B cell (primary cell): ENCODE measurements around the gene BHMT. TPM values are rescaled to one million over a fixed set of nuclear protein-coding genes. Genes with fewer than 3 reads are reported as not detected.

Experiments
- ATAC-seq: fragments of 200-7000 bp; cut with Tn5 transposase; one replicate; pipeline ENCODE4 v1.10.0; 2021; ENCODE audit warnings: low read depth, mild to moderate bottlenecking, moderate number of reproducible peaks, moderate library complexity
- CTCF ChIA-PET: fragments of 350-600 bp; sonication (Branson Sonifier 250); formaldehyde crosslinking; loops from one replicate; lab custom pipeline; 2021; ENCODE audit warnings: antibody characterized with exemption, inconsistent platforms; lab: Charles Lee
- POLR2A ChIA-PET: fragments of 350-600 bp; sonication (Branson Sonifier 250); formaldehyde crosslinking; loops from one replicate; lab custom pipeline; 2021; ENCODE audit warnings: antibody characterized with exemption; lab: Charles Lee
- DNase-seq: peaks from one replicate; pipeline ENCODE4 v3.0.0; 2013
- H2AFZ ChIP-seq: 2 replicates; pipeline ENCODE4 v1.6.1; 2012; ENCODE audit warnings: mild to moderate bottlenecking, low read depth, low read length; ENCODE audit not compliant: insufficient read depth, poor library complexity, severe bottlenecking
- H3K27ac ChIP-seq, 2 donors: 1 replicate in 1 of 2; 2 replicates in 1 of 2; pipeline ENCODE4 v1.5.1; 2012 to 2013; ENCODE audit warnings: low read length in 2 of 2, mild to moderate bottlenecking in 2 of 2, moderate library complexity in 1 of 2
- H3K27me3 ChIP-seq, 4 experiments: fragments of 200-600 bp in 1 of 4; sonication (generic) in 1 of 4; replicated peaks in 1 of 4; 1 replicate in 2 of 4; 2 replicates in 2 of 4; pipeline versions ENCODE4 v1.6.1 to v1.7.0; 2013 to 2016; ENCODE audit warnings: low read length in 3 of 4, mild to moderate bottlenecking in 2 of 4, mixed read lengths in 1 of 4, moderate library complexity in 1 of 4; ENCODE audit not compliant: insufficient read depth in 4 of 4, control insufficient read depth in 3 of 4; ENCODE audit errors: control extremely low read depth in 1 of 4
- H3K36me3 ChIP-seq, 2 experiments: replicated peaks in 1 of 2; 1 replicate in 1 of 2; 2 replicates in 1 of 2; pipeline versions ENCODE4 v1.6.1 to v1.7.1; 2013; ENCODE audit warnings: low read length in 1 of 2; ENCODE audit not compliant: insufficient read depth in 2 of 2, control insufficient read depth in 1 of 2; ENCODE audit errors: control extremely low read depth in 1 of 2, extremely low read depth in 1 of 2
- H3K4me1 ChIP-seq, 2 donors: fragments of 200-600 bp in 1 of 2; sonication (generic) in 1 of 2; 1 replicate in 1 of 2; 2 replicates in 1 of 2; pipeline versions ENCODE4 v1.5.1 to v1.6.1; 2013 to 2017; ENCODE audit warnings: low read length in 2 of 2; ENCODE audit not compliant: control insufficient read depth in 2 of 2, insufficient read depth in 2 of 2
- H3K4me2 ChIP-seq: replicated peaks from 2 replicates; pipeline ENCODE3; 2012; ENCODE audit warnings: mild to moderate bottlenecking, low read depth, low read length; ENCODE audit not compliant: poor library complexity, severe bottlenecking
- H3K4me3 ChIP-seq, 5 experiments: fragments of 200-600 bp in 1 of 5; sonication (generic) in 1 of 5; 1 replicate in 3 of 5; 2 replicates in 2 of 5; pipeline versions ENCODE4 v1.5.1 to v1.7.0; 2011 to 2016; ENCODE audit warnings: low read length in 4 of 5, mild to moderate bottlenecking in 4 of 5, low read depth in 2 of 5, control low read depth in 1 of 5, moderate library complexity in 1 of 5; ENCODE audit not compliant: insufficient read depth in 1 of 5; ENCODE audit errors: control extremely low read depth in 1 of 5, extremely low read depth in 1 of 5
- H3K79me2 ChIP-seq: fragments of 200-600 bp; sonication (generic); one replicate; pipeline ENCODE4 v1.6.0; 2016; ENCODE audit warnings: low read length; ENCODE audit not compliant: control insufficient read depth, insufficient read depth
- H3K9ac ChIP-seq: fragments of 200-600 bp; sonication (generic); 2 replicates; pipeline ENCODE4 v1.6.1; 2017; ENCODE audit warnings: mild to moderate bottlenecking, low read length, moderate library complexity
- H3K9me3 ChIP-seq, 3 donors: one replicate each; pipeline versions ENCODE4 v1.6.1 to v1.7.1; 2013; ENCODE audit warnings: low read length in 2 of 3; ENCODE audit not compliant: control insufficient read depth in 2 of 3, insufficient read depth in 1 of 3; ENCODE audit errors: control extremely low read depth in 1 of 3
- H4K20me1 ChIP-seq: 2 replicates; pipeline ENCODE4 v1.6.0; 2012; ENCODE audit warnings: mild to moderate bottlenecking, low read length; ENCODE audit not compliant: insufficient read depth, control insufficient read depth, poor library complexity, severe bottlenecking
- H3K27ac Mint-ChIP-seq: one replicate; pipeline ENCODE4 v1.8.0; 2021; ENCODE audit warnings: mixed read lengths
- H3K27me3 Mint-ChIP-seq: one replicate; pipeline ENCODE4 v1.8.0; 2021; ENCODE audit warnings: mixed read lengths
- H3K4me1 Mint-ChIP-seq: one replicate; pipeline ENCODE4 v1.8.0; 2021; ENCODE audit warnings: mixed read lengths
- H3K4me3 Mint-ChIP-seq: one replicate; pipeline ENCODE4 v1.8.0; 2021; ENCODE audit warnings: mixed read lengths
- H3K9me3 Mint-ChIP-seq: one replicate; pipeline ENCODE4 v1.8.0; 2022; ENCODE audit warnings: mixed read lengths; ENCODE audit not compliant: insufficient read depth
- EZH2 ChIP-seq: IDR thresholded peaks from 2 replicates; pipeline ENCODE4 v1.6.1; 2012; ENCODE audit warnings: borderline replicate concordance, low read depth, mild to moderate bottlenecking, moderate library complexity, low read length; ENCODE audit not compliant: insufficient read depth, poor library complexity, severe bottlenecking
- whole genome bisulfite sequencing: methylation state at CpG from one replicate; pipeline ENCODE4 v1.1.5; 2013; ENCODE audit warnings: missing lambda C conversion rate; ENCODE audit not compliant: insufficient coverage; 5-methylcytosine and 5-hydroxymethylcytosine counted together
- intact Hi-C: fragments of 100-400 bp; cut with micrococcal nuclease; formaldehyde crosslinking; loops from one replicate; pipeline ENCODE4 v1.10.0; 2022
- polyA plus RNA-seq: library from polyadenylated mRNA; depleted of rRNA; stranded (reverse); fragments of >200 nt; gene quantifications from 2 replicates; pipeline ENCODE4 v1.2.3, GENCODE V29; 2012
- total RNA-seq, 2 donors: library from RNA; stranded (reverse); fragments of 120-200 nt in 1 of 2; gene quantifications; 1 replicate in 1 of 2; 2 replicates in 1 of 2; pipeline versions ENCODE4 v1.2.3 to v1.2.4, GENCODE V29; 2013 to 2022
- TF ChIP-seq, protein P1 (sequence below): fragments of 200-600 bp; IDR thresholded peaks from one replicate; pipeline ENCODE4 v1.8.0; 2022; ENCODE audit warnings: antibody characterized with exemption, mild to moderate bottlenecking

The BHMT gene
- total and polyA plus RNA-seq, 2 donors (not counting 1 experiment from before 2014, with no cell fraction given) = not detected

DNA sequence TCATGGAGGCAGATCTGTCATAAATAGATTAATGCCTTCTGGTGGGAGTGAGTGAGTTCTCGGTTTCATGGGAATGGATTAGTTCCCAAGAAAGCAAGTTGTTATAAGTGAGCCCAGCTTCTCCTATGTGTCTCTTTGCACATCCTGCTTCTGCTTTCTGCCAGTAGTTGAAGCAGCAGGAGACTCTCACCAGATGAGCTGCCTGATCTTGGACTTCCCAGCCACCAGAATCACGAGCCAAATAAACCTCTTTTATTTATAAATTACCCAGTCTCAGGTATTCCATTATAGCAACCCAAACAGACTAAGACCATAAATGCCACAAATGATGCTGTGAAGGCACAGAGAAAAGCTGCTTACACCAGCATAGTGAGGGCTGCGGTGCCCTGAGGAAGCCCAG is 28.9 kb downstream of the BHMT start:
- POLR2A ChIA-PET = no interaction called here
- 79% methylated on average over 3 of the region's 3 CpGs for WGBS
- H3K4me3 Mint-ChIP-seq = no peak overlapping the region
- no peaks in the 10 kb centered on the region for H3K4me1 ChIP-seq
- ATAC-seq = no peak
- no peak overlapping the region for H3K27ac Mint-ChIP-seq
- H3K4me2 ChIP-seq = no peak overlapping the region
- no peaks in the 10 kb centered on the region for H3K79me2 ChIP-seq
- no peak overlapping the region for H3K4me3 ChIP-seq
- DNase-seq = no peak
- no peaks in the 10 kb centered on the region for H4K20me1 ChIP-seq
- H3K27me3 Mint-ChIP-seq = peaks cover 39% of the 10 kb centered on the region
- peaks cover 9% of the 10 kb centered on the region for H3K9me3 Mint-ChIP-seq
- peaks cover 0 to 6% (median 5%) of the 10 kb centered on the region in 3 donors for H3K9me3 ChIP-seq
- no peak overlapping the region for H2AFZ ChIP-seq
- no peak overlapping the region for H3K9ac ChIP-seq
- no peaks in the 10 kb centered on the region for H3K36me3 ChIP-seq
- CTCF ChIA-PET = interaction anchor here (3.4 kb wide), 1 partner anchor 8 kb away, joined by 12 read pairs; no protein-coding TSS in a partner anchor
- no peaks in the 10 kb centered on the region for H3K4me1 Mint-ChIP-seq
- intact Hi-C loops = no loop called here
- no peak overlapping the region for H3K27ac ChIP-seq
- TF ChIP-seq, protein P1, sequence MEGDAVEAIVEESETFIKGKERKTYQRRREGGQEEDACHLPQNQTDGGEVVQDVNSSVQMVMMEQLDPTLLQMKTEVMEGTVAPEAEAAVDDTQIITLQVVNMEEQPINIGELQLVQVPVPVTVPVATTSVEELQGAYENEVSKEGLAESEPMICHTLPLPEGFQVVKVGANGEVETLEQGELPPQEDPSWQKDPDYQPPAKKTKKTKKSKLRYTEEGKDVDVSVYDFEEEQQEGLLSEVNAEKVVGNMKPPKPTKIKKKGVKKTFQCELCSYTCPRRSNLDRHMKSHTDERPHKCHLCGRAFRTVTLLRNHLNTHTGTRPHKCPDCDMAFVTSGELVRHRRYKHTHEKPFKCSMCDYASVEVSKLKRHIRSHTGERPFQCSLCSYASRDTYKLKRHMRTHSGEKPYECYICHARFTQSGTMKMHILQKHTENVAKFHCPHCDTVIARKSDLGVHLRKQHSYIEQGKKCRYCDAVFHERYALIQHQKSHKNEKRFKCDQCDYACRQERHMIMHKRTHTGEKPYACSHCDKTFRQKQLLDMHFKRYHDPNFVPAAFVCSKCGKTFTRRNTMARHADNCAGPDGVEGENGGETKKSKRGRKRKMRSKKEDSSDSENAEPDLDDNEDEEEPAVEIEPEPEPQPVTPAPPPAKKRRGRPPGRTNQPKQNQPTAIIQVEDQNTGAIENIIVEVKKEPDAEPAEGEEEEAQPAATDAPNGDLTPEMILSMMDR = no peak
- TF ChIP-seq EZH2 = no peak
- H3K27me3 ChIP-seq = peaks cover 0 to 4% (median 0%) of the 10 kb centered on the region in 4 experiments

DNA sequence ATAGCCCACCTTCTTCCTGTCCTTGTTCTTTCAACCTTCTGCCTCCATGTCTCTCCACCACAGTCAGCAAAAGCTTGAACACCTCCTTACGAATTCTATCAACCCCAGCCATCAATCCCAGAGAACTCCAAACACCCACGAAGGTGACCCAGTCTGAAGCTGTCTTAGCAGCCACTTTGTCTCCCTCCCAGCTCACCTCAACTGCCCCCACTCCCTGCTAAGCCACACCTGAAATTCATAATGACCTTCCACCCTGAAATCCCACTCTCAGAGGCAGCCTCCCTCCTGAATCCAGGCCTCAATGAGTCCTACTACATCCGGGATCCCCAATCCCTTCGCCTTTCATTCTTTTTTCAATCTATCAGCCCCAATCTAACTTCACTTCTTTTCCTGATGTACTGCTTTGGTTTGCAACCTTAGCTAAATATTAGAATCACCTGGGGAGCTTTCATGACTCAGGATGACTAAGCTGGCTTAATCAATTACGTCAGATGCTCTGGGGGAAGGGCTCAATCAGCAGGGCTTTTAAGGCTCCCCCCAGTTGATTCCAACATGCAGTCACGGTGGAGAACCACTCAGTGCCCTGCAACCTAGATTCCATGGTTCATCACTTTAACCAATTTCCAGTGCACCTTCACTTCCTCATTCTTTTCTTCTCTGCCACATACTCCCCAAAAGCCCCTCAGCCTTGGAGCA is 32.2 kb downstream of the BHMT start:
- ChIA-PET CTCF (interaction anchor here (1.1 to 1.4 kb wide), 3 partner anchors 11 to 123 kb away, joined by 3 to 7 read pairs (median 5); no protein-coding TSS in a partner anchor), POLR2A (no interaction called here)
- Mint-ChIP-seq H3K27me3 (peaks cover 44% of the 10 kb centered on the region), H3K4me1 (no peaks in the 10 kb centered on the region), H3K9me3 (peaks cover 9% of the 10 kb centered on the region), H3K4me3 (no peak overlapping the region), H3K27ac (no peak overlapping the region)
- Histone ChIP-seq H3K9me3 (peaks cover 0 to 6% (median 5%) of the 10 kb centered on the region in 3 donors), H3K27ac (no peak overlapping the region), H4K20me1 (no peaks in the 10 kb centered on the region), H3K9ac (no peak overlapping the region), H3K27me3 (peaks cover 0 to 4% (median 0%) of the 10 kb centered on the region in 4 experiments), H3K79me2 (no peaks in the 10 kb centered on the region), H3K4me2 (no peak overlapping the region), H3K4me3 (no peak overlapping the region), H3K4me1 (no peaks in the 10 kb centered on the region), H2AFZ (no peak overlapping the region), H3K36me3 (no peaks in the 10 kb centered on the region)
- ATAC-seq = no peak
- no peak for DNase-seq
- TF ChIP-seq, protein P1 = no peak
- TF ChIP-seq EZH2 = no peak
- 75% methylated on average over 6 of the region's 6 CpGs for WGBS
- intact Hi-C loops = no loop called here
